Testis (tissue), 2 donors: Measurements from ENCODE around the gene DDRGK1.

Experiments used
- CTCF ChIP-seq, 3 experiments: fragments of 450-650 bp in 2 of 3; fragments of 200-600 bp in 1 of 3; sonication (generic) in 1 of 3; IDR thresholded peaks; one replicate each; pipeline ENCODE4 v1.5.1; 2016 to 2019; ENCODE audit warnings: antibody characterized with exemption in 3 of 3, mild to moderate bottlenecking in 2 of 3, moderate library complexity in 1 of 3
- POLR2A ChIP-seq: fragments of 450-650 bp; IDR thresholded peaks from one replicate; pipeline ENCODE4 v1.6.1; 2017; ENCODE audit warnings: antibody characterized with exemption, mild to moderate bottlenecking, moderate library complexity

DNA sequence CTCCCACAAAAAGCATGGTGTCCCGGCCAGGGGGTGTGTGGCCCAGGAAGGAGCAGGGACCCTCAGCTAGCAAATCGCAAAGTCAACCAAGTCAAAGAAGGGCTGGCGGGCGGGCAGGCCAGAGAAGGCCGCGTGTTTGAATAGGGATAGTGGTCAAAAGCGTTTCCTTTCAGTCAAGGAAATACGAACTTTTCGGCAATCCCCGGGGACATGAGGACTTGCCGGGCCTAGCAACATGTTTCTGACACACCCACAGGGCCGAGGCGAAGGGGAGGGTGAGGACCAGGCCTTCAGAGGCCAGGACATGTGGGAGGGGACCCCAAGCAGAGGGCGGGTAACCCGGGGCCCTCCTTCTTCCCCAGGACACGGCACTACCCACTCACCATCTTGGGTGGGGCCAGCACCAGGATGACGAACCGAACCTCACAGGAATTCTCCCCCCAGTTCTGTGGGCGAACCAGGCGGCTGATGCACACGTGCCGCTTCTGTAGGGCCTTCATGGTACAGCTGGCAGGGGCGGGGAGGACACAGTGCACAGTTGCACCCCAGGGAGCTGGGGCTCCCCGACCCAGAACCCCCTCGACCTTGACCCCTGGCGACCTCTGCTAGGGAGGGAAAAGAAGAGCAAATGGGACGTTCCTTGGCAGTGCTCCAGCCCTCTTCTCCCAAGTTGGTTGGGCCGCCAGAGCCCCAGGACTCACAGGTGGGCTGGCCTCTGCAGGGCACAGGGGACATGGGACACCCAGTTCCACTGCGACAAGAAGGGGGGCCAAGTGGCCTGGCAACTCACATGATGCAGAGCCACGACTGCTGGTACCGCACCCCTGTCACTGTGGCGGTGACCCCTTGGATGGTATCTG, 28.9 kb upstream of the DDRGK1 start:
- TF ChIP-seq POLR2A (no peak), CTCF (IDR thresholded peaks at IDR 0.05) (no peak)
